Measurements from ENCODE around the gene ATP2C2. TPM values are rescaled to one million over a fixed set of nuclear protein-coding genes. Genes with fewer than 3 reads are reported as not detected.

Gene ATP2C2
- total and polyA plus RNA-seq, 2 donors (not counting 1 experiment from before 2014, with no cell fraction given), result not detected

GRCh38 chr16:84478172-84478947, 110.0 kb downstream of the ATP2C2 start:
- WGBS (ENCODE audit: insufficient coverage), result 95% methylated on average over 8 of the region's 13 CpGs
- H3K27ac Mint-ChIP-seq, result no peak overlapping the region
- H3K4me2 ChIP-seq (replicated peaks; ENCODE audit: low read depth, low read length, poor library complexity, severe bottlenecking), result no peak overlapping the region

More at GRCh38 chr16:84478172-84478947, 110.0 kb downstream of the ATP2C2 start:
- H3K4me1 ChIP-seq (ENCODE audit: control insufficient read depth in 2 of 2, insufficient read depth in 2 of 2, low read length in 2 of 2), result no peaks in the 10 kb centered on the region
- no peaks in the 10 kb centered on the region for H3K27me3 ChIP-seq (replicated peaks in 1 of 4; ENCODE audit: control extremely low read depth in 1 of 4, control insufficient read depth in 3 of 4, insufficient read depth in 4 of 4, low read length in 3 of 4)
- TF ChIP-seq, protein P1, sequence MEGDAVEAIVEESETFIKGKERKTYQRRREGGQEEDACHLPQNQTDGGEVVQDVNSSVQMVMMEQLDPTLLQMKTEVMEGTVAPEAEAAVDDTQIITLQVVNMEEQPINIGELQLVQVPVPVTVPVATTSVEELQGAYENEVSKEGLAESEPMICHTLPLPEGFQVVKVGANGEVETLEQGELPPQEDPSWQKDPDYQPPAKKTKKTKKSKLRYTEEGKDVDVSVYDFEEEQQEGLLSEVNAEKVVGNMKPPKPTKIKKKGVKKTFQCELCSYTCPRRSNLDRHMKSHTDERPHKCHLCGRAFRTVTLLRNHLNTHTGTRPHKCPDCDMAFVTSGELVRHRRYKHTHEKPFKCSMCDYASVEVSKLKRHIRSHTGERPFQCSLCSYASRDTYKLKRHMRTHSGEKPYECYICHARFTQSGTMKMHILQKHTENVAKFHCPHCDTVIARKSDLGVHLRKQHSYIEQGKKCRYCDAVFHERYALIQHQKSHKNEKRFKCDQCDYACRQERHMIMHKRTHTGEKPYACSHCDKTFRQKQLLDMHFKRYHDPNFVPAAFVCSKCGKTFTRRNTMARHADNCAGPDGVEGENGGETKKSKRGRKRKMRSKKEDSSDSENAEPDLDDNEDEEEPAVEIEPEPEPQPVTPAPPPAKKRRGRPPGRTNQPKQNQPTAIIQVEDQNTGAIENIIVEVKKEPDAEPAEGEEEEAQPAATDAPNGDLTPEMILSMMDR (IDR thresholded peaks at IDR 0.05), result no peak
- TF ChIP-seq EZH2 (IDR thresholded peaks at IDR 0.05; ENCODE audit: borderline replicate concordance, insufficient read depth, low read depth, low read length, poor library complexity, severe bottlenecking), result no peak
- no peaks in the 10 kb centered on the region for H4K20me1 ChIP-seq (ENCODE audit: control insufficient read depth, insufficient read depth, low read length, poor library complexity, severe bottlenecking)
- DNase-seq, result no peak
- ChIA-PET CTCF (interaction anchor here (1.0 kb wide), 1 partner anchor 20 kb away, joined by 3 read pairs; no protein-coding TSS in a partner anchor), POLR2A (no interaction called here)
- no peak for ATAC-seq (ENCODE audit: low read depth)
- Mint-ChIP-seq H3K4me3 (no peak overlapping the region), H3K9me3 (ENCODE audit: insufficient read depth) (peaks cover 6% of the 10 kb centered on the region), H3K27me3 (no peaks in the 10 kb centered on the region), H3K4me1 (no peaks in the 10 kb centered on the region)
- intact Hi-C loops (cut with micrococcal nuclease), result no loop called here
- H3K9ac ChIP-seq (ENCODE audit: low read length), result no peak overlapping the region
- no peaks in the 10 kb centered on the region for H3K79me2 ChIP-seq (ENCODE audit: control insufficient read depth, insufficient read depth, low read length)
- no peaks in the 10 kb centered on the region for H3K36me3 ChIP-seq (replicated peaks in 1 of 2; ENCODE audit: control extremely low read depth in 1 of 2, control insufficient read depth in 1 of 2, extremely low read depth in 1 of 2, insufficient read depth in 2 of 2, low read length in 1 of 2)
- no peak overlapping the region for H3K4me3 ChIP-seq (ENCODE audit: control extremely low read depth in 1 of 5, extremely low read depth in 1 of 5, insufficient read depth in 1 of 5, low read depth in 2 of 5, low read length in 4 of 5)
- no peak overlapping the region for H2AFZ ChIP-seq (ENCODE audit: insufficient read depth, low read depth, low read length, poor library complexity, severe bottlenecking)
- H3K9me3 ChIP-seq (ENCODE audit: control extremely low read depth in 1 of 3, control insufficient read depth in 2 of 3, insufficient read depth in 1 of 3, low read length in 2 of 3), result no peaks in the 10 kb centered on the region
- H3K27ac ChIP-seq (ENCODE audit: low read length in 2 of 2), result no peak overlapping the region

Measured in B cell (primary cell).